Astrocyte (in vitro differentiated cells and primary cell): ENCODE measurements around the gene S100A16. TPM values are rescaled to one million over a fixed set of nuclear protein-coding genes. Genes with fewer than 3 reads are reported as not detected.

Experiments
- DNase-seq: peaks from one replicate; pipeline ENCODE4 v3.0.0-alpha.2; 2010; ENCODE audit warnings: low read depth
- FAIRE-seq: peaks from 2 replicates; lab custom pipeline; 2011; peaks lifted over from hg19 to GRCh38; lab: Jason Lieb, UNC
- H2AFZ ChIP-seq: 2 replicates; pipeline ENCODE4 v1.6.0; 2012; ENCODE audit warnings: low read depth, low read length, inconsistent platforms
- H3K27ac ChIP-seq: 2 replicates; pipeline ENCODE4 v1.5.1; 2011; ENCODE audit warnings: low read depth, low read length, inconsistent platforms
- H3K27me3 ChIP-seq: 2 replicates; pipeline ENCODE4 v1.6.0; 2011; ENCODE audit warnings: low read length, inconsistent platforms; ENCODE audit not compliant: insufficient read depth
- H3K36me3 ChIP-seq: 2 replicates; pipeline ENCODE4 v1.5.1; 2011; ENCODE audit warnings: low read length, inconsistent platforms; ENCODE audit not compliant: insufficient read depth
- H3K4me1 ChIP-seq: 2 replicates; pipeline ENCODE4 v1.5.1; 2011; ENCODE audit warnings: low read length, inconsistent platforms; ENCODE audit not compliant: insufficient read depth
- H3K4me2 ChIP-seq: 2 replicates; pipeline ENCODE4 v1.6.0; 2012; ENCODE audit warnings: low read length, inconsistent platforms
- H3K4me3 ChIP-seq: 2 replicates; pipeline ENCODE4 v1.5.1; 2011; ENCODE audit warnings: low read depth, mild to moderate bottlenecking, low read length, inconsistent platforms; ENCODE audit not compliant: insufficient read depth
- H3K79me2 ChIP-seq: 2 replicates; pipeline ENCODE4 v1.6.0; 2012; ENCODE audit warnings: mild to moderate bottlenecking, low read length, inconsistent platforms; ENCODE audit not compliant: insufficient read depth
- H3K9ac ChIP-seq: 2 replicates; pipeline ENCODE4 v1.6.0; 2012; ENCODE audit warnings: mild to moderate bottlenecking, low read length, inconsistent platforms
- H3K9me3 ChIP-seq: 2 replicates; pipeline ENCODE4 v1.5.1; 2012; ENCODE audit warnings: low read depth, mild to moderate bottlenecking, low read length, inconsistent platforms; ENCODE audit not compliant: insufficient read depth
- H4K20me1 ChIP-seq: 2 replicates; pipeline ENCODE4 v1.6.0; 2012; ENCODE audit warnings: low read length, inconsistent platforms; ENCODE audit not compliant: insufficient read depth
- H3K27ac Mint-ChIP-seq: one replicate; pipeline ENCODE4 v1.8.0; 2021; ENCODE audit warnings: mild to moderate bottlenecking, mixed read lengths; ENCODE audit not compliant: unreplicated experiment
- H3K27me3 Mint-ChIP-seq: one replicate; pipeline ENCODE4 v1.8.0; 2021; ENCODE audit warnings: low read depth, mixed read lengths; ENCODE audit not compliant: unreplicated experiment
- H3K36me3 Mint-ChIP-seq: one replicate; pipeline ENCODE4 v1.8.0; 2021; ENCODE audit warnings: low read depth, mixed read lengths; ENCODE audit not compliant: unreplicated experiment
- H3K4me1 Mint-ChIP-seq: one replicate; pipeline ENCODE4 v1.8.0; 2021; ENCODE audit warnings: low read depth, mixed read lengths; ENCODE audit not compliant: unreplicated experiment
- H3K4me3 Mint-ChIP-seq: one replicate; pipeline ENCODE4 v1.8.0; 2021; ENCODE audit warnings: mild to moderate bottlenecking, moderate library complexity, mixed read lengths; ENCODE audit not compliant: unreplicated experiment
- H3K9me3 Mint-ChIP-seq: one replicate; pipeline ENCODE4 v1.8.0; 2021; ENCODE audit warnings: mild to moderate bottlenecking, mixed read lengths; ENCODE audit not compliant: unreplicated experiment
- EZH2 ChIP-seq: IDR thresholded peaks from 2 replicates; pipeline ENCODE4 v1.6.1; 2012; ENCODE audit warnings: mild to moderate bottlenecking, low read length, inconsistent platforms; ENCODE audit not compliant: insufficient read depth
- total RNA-seq: library from RNA; stranded (reverse); gene quantifications from 2 replicates; pipeline ENCODE4 v1.2.1, GENCODE V29; 2021
- TF ChIP-seq, protein P1 (sequence below): IDR thresholded peaks from 2 replicates; pipeline ENCODE4 v1.5.1; 2011; ENCODE audit warnings: low read depth, mild to moderate bottlenecking, inconsistent platforms, low read length, moderate library complexity; ENCODE audit not compliant: insufficient read depth

Gene S100A16
- total RNA-seq, 1 donor from 2014 or later = 54.4 TPM

DNA sequence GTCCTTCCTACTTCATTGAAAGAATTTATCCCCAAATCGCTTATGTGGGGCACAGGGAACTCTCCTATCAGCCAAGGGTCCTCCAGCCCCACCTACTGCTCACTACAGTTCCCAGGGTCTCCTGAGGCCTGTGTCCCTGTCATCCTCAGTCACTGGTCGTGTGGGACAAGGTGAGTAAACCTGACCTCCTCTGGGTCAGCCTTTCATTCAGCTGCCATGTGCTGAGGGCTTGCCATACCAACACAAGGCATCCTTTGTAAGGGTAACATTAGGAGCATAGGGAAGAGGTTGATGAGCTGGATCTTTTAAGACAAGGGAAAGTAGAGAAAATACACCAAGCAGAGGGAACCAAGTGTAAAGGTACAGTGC is 34.4 kb upstream of the S100A16 start:
- Mint-ChIP-seq H3K9me3 (no peaks in the 10 kb centered on the region), H3K27me3 (no peaks in the 10 kb centered on the region), H3K4me1 (peaks cover 2% of the 10 kb centered on the region), H3K4me3 (peak overlapping the region; percentile 54), H3K36me3 (peaks cover 19% of the 10 kb centered on the region), H3K27ac (peak overlapping the region; percentile 34)
- no peaks in the 10 kb centered on the region for H3K27me3 ChIP-seq
- H2AFZ ChIP-seq = no peak overlapping the region
- DNase-seq = no peak
- H3K4me1 ChIP-seq = no peaks in the 10 kb centered on the region
- H3K36me3 ChIP-seq = peaks cover 37% of the 10 kb centered on the region
- FAIRE-seq = no peak
- H3K9ac ChIP-seq = no peak overlapping the region
- no peak overlapping the region for H3K4me2 ChIP-seq
- peaks cover 32% of the 10 kb centered on the region for H4K20me1 ChIP-seq
- H3K9me3 ChIP-seq = no peaks in the 10 kb centered on the region
- no peak overlapping the region for H3K4me3 ChIP-seq
- TF ChIP-seq, protein P1, sequence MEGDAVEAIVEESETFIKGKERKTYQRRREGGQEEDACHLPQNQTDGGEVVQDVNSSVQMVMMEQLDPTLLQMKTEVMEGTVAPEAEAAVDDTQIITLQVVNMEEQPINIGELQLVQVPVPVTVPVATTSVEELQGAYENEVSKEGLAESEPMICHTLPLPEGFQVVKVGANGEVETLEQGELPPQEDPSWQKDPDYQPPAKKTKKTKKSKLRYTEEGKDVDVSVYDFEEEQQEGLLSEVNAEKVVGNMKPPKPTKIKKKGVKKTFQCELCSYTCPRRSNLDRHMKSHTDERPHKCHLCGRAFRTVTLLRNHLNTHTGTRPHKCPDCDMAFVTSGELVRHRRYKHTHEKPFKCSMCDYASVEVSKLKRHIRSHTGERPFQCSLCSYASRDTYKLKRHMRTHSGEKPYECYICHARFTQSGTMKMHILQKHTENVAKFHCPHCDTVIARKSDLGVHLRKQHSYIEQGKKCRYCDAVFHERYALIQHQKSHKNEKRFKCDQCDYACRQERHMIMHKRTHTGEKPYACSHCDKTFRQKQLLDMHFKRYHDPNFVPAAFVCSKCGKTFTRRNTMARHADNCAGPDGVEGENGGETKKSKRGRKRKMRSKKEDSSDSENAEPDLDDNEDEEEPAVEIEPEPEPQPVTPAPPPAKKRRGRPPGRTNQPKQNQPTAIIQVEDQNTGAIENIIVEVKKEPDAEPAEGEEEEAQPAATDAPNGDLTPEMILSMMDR = no peak
- no peak for TF ChIP-seq EZH2
- no peak overlapping the region for H3K27ac ChIP-seq
- peaks cover 21% of the 10 kb centered on the region for H3K79me2 ChIP-seq

DNA sequence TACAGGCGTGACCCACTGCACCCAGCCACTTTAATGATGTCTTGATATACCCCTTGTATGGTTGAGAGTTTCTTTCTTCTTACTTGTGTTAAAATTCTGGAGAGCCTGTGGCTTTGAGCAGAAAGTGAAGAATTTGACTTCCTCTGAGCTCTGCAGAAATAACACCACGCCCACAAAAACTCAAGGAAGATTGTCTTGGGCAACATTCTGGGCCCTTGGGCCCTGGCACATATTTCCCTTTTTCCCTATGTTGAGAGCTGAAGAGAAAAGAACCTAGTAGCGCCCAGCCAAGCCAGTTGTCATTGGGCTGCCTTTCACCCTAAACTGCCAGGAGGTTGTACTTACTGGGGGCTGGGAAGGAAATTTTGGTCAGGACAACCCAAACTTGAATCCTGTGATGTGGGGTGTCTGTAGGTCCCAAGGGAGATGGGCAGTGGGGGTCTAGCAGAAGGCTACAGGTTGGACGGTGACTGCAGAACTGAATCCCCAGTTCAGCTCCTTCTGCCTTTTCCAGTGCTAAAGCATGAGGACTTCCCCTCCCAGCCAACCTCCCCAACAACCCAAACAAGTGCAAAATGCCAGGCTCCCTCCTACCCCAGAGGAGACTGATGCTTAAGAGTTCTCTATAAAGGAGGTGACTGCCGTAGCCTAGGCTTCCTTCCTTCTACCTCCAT is 33.9 kb upstream of the S100A16 start:
- H3K36me3 Mint-ChIP-seq = peaks cover 22% of the 10 kb centered on the region
- H3K27me3 ChIP-seq = no peaks in the 10 kb centered on the region
- TF ChIP-seq, protein P1 = no peak
- no peak for TF ChIP-seq EZH2
- no peak for DNase-seq
- no peak overlapping the region for H2AFZ ChIP-seq
- no peak overlapping the region for H3K27ac ChIP-seq
- H3K27me3 Mint-ChIP-seq = no peaks in the 10 kb centered on the region
- H3K4me1 Mint-ChIP-seq = peaks cover 2% of the 10 kb centered on the region
- H3K4me3 Mint-ChIP-seq = no peak overlapping the region
- no peaks in the 10 kb centered on the region for H3K9me3 Mint-ChIP-seq
- H3K4me1 ChIP-seq = no peaks in the 10 kb centered on the region
- no peak for FAIRE-seq
- H3K27ac Mint-ChIP-seq = peak overlapping the region; percentile 34
- no peak overlapping the region for H3K4me3 ChIP-seq
- H3K9me3 ChIP-seq = no peaks in the 10 kb centered on the region
- H3K79me2 ChIP-seq = peaks cover 26% of the 10 kb centered on the region
- no peak overlapping the region for H3K4me2 ChIP-seq
- H4K20me1 ChIP-seq = peaks cover 37% of the 10 kb centered on the region
- no peak overlapping the region for H3K9ac ChIP-seq
- H3K36me3 ChIP-seq = peaks cover 42% of the 10 kb centered on the region

DNA sequence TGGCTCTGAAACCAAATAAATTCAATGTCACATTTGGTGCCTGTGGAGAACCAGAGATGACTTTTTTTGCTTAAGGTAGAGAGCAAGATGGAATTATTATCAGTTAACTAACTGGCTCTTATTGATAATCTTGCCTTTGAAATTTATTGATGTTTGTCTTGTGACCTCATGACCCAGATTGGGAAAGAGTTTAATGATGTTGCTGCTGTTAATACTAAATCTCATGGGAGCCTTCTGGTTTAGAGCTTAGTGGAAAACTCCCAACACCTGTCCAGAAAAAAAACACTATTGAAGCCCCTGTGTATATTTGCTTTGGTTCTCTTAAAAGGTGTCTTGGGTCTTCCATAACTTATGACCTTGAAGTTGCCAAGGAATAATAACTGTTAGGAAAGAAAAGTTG is 30.9 kb upstream of the S100A16 start:
- peaks cover 65% of the 10 kb centered on the region for H3K36me3 ChIP-seq
- H3K27me3 ChIP-seq = no peaks in the 10 kb centered on the region
- FAIRE-seq (no peak), DNase-seq (no peak)
- peaks cover 53% of the 10 kb centered on the region for H3K79me2 ChIP-seq
- Mint-ChIP-seq H3K36me3 (peaks cover 22% of the 10 kb centered on the region), H3K27me3 (no peaks in the 10 kb centered on the region), H3K27ac (no peak overlapping the region), H3K4me3 (no peak overlapping the region), H3K9me3 (no peaks in the 10 kb centered on the region), H3K4me1 (peaks cover 2% of the 10 kb centered on the region)
- H3K4me3 ChIP-seq = no peak overlapping the region
- H3K4me1 ChIP-seq = no peaks in the 10 kb centered on the region
- H2AFZ ChIP-seq = no peak overlapping the region
- no peak overlapping the region for H3K4me2 ChIP-seq
- H4K20me1 ChIP-seq = peaks cover 55% of the 10 kb centered on the region
- H3K9me3 ChIP-seq = no peaks in the 10 kb centered on the region
- no peak overlapping the region for H3K9ac ChIP-seq
- no peak overlapping the region for H3K27ac ChIP-seq
- TF ChIP-seq, protein P1 = no peak
- no peak for TF ChIP-seq EZH2
